Measurements from ENCODE around the gene OR52I1. TPM values are rescaled to one million over a fixed set of nuclear protein-coding genes. Genes with fewer than 3 reads are reported as not detected.

OR52I1 gene
- polyA plus RNA-seq, 2 of the 4 experiments (the other 2 are of a cell fraction) = not detected

DNA sequence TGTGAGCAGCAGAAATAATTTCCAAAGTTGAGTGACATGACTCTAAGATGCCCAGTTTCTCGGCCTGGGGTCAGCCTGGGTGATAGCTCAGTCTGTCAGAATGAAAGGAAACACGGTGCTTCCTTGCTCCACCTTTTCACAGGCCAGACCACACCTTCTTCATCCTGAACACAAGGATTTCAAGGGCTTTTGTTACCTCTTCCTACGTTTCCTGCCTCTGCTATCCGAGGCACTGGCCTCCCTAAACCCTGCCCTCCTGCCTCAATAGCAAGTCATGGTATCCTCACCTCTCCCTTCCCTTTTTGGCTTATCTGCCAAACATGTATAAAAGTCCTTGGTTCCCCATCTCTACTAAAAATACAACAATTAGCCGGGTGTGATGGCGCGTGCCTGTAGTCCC is 48.2 kb downstream of the OR52I1 start:
- DNase-seq (ENCODE audit: low read depth in 1 of 2, low spot score in 1 of 2) = no peak
- Histone ChIP-seq H3K4me1 (no peaks in the 10 kb centered on the region), H3K27ac (no peak overlapping the region), H3K4me3 (no peak overlapping the region), H3K4me2 (no peak overlapping the region), H3K9me3 (no peaks in the 10 kb centered on the region)
- no peak for ATAC-seq
- FAIRE-seq = no peak
- CTCF ChIA-PET = interaction anchor here (0.7 kb wide), 1 partner anchor 337 kb away, joined by 5 read pairs; no protein-coding TSS in a partner anchor
- 29% methylated on average over 7 of the region's 7 CpGs for WGBS (ENCODE audit: missing lambda C conversion rate)
- TF ChIP-seq EHF (CRISPR knock-in tag; IDR thresholded peaks at IDR 0.05) (no peak), FOSB (CRISPR knock-in tag; IDR thresholded peaks at IDR 0.05) (no peak), ZSCAN20 (CRISPR knock-in tag; IDR thresholded peaks at IDR 0.05) (no peak), MAX (IDR thresholded peaks at IDR 0.05) (no peak), KDM5A (IDR thresholded peaks at IDR 0.05) (no peak), CHD4 (IDR thresholded peaks at IDR 0.05; ENCODE audit: borderline replicate concordance) (no peak), KDM1A (IDR thresholded peaks at IDR 0.05; ENCODE audit: low read depth) (no peak), NPAS2 (CRISPR knock-in tag; IDR thresholded peaks at IDR 0.05; ENCODE audit: borderline replicate concordance) (no peak), ATOH8 (CRISPR knock-in tag; IDR thresholded peaks at IDR 0.05; ENCODE audit: low read depth) (no peak), USF2 (IDR thresholded peaks at IDR 0.05) (no peak)
- TF ChIP-seq, protein P1, sequence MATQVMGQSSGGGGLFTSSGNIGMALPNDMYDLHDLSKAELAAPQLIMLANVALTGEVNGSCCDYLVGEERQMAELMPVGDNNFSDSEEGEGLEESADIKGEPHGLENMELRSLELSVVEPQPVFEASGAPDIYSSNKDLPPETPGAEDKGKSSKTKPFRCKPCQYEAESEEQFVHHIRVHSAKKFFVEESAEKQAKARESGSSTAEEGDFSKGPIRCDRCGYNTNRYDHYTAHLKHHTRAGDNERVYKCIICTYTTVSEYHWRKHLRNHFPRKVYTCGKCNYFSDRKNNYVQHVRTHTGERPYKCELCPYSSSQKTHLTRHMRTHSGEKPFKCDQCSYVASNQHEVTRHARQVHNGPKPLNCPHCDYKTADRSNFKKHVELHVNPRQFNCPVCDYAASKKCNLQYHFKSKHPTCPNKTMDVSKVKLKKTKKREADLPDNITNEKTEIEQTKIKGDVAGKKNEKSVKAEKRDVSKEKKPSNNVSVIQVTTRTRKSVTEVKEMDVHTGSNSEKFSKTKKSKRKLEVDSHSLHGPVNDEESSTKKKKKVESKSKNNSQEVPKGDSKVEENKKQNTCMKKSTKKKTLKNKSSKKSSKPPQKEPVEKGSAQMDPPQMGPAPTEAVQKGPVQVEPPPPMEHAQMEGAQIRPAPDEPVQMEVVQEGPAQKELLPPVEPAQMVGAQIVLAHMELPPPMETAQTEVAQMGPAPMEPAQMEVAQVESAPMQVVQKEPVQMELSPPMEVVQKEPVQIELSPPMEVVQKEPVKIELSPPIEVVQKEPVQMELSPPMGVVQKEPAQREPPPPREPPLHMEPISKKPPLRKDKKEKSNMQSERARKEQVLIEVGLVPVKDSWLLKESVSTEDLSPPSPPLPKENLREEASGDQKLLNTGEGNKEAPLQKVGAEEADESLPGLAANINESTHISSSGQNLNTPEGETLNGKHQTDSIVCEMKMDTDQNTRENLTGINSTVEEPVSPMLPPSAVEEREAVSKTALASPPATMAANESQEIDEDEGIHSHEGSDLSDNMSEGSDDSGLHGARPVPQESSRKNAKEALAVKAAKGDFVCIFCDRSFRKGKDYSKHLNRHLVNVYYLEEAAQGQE (IDR thresholded peaks at IDR 0.05) = no peak
- POLR2A ChIA-PET = no interaction called here

- POLR2A ChIA-PET = no interaction called here
- WGBS (ENCODE audit: missing lambda C conversion rate) = 6% methylated on average over 5 of the region's 5 CpGs
These were observed 49.2 kb downstream of the OR52I1 start for GRCh38 chr11:4643076-4643475.

More at GRCh38 chr11:4643076-4643475, 49.2 kb downstream of the OR52I1 start:
- ATAC-seq (no peak), DNase-seq (ENCODE audit: low read depth in 1 of 2, low spot score in 1 of 2) (no peak), FAIRE-seq (no peak)
- H3K9me3 ChIP-seq = no peaks in the 10 kb centered on the region
- CTCF ChIA-PET = interaction anchor here (1.2 kb wide), 1 partner anchor 40 kb away, joined by 3 read pairs; no protein-coding TSS in a partner anchor
- H3K4me1 ChIP-seq = no peaks in the 10 kb centered on the region
- H3K27ac ChIP-seq = no peak overlapping the region
- no peak overlapping the region for H3K4me3 ChIP-seq
- no peak overlapping the region for H3K4me2 ChIP-seq
- TF ChIP-seq FOXS1 (CRISPR knock-in tag; IDR thresholded peaks at IDR 0.05) (no peak), SREBF2 (IDR thresholded peaks at IDR 0.05) (no peak), EHF (CRISPR knock-in tag; IDR thresholded peaks at IDR 0.05) (no peak), CEBPB (IDR thresholded peaks at IDR 0.05) (no peak), RAD21 (conservative IDR thresholded peaks at IDR 0.05 in 1 of 2, IDR thresholded peaks at IDR 0.05 in 1 of 2) (no peak), NR3C1 (IDR thresholded peaks at IDR 0.05) (no peak), ZFP36 (IDR thresholded peaks at IDR 0.05; ENCODE audit: borderline replicate concordance, partially characterized antibody) (no peak), ZSCAN20 (CRISPR knock-in tag; IDR thresholded peaks at IDR 0.05) (no peak), CHD4 (IDR thresholded peaks at IDR 0.05; ENCODE audit: borderline replicate concordance) (no peak), NPAS2 (CRISPR knock-in tag; IDR thresholded peaks at IDR 0.05; ENCODE audit: borderline replicate concordance) (no peak), RNF2 (IDR thresholded peaks at IDR 0.05; ENCODE audit: borderline replicate concordance, low read depth) (no peak), JUNB (IDR thresholded peaks at IDR 0.05) (no peak)
- TF ChIP-seq, protein P1 (IDR thresholded peaks at IDR 0.05) = no peak
- TF ChIP-seq, protein P2, sequence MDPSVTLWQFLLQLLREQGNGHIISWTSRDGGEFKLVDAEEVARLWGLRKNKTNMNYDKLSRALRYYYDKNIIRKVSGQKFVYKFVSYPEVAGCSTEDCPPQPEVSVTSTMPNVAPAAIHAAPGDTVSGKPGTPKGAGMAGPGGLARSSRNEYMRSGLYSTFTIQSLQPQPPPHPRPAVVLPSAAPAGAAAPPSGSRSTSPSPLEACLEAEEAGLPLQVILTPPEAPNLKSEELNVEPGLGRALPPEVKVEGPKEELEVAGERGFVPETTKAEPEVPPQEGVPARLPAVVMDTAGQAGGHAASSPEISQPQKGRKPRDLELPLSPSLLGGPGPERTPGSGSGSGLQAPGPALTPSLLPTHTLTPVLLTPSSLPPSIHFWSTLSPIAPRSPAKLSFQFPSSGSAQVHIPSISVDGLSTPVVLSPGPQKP (IDR thresholded peaks at IDR 0.05; ENCODE audit: low read depth, low read length) = no peak
- TF ChIP-seq, protein P3, sequence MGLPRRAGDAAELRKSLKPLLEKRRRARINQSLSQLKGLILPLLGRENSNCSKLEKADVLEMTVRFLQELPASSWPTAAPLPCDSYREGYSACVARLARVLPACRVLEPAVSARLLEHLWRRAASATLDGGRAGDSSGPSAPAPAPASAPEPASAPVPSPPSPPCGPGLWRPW (IDR thresholded peaks at IDR 0.05) = no peak
